Measurements from ENCODE around the gene ADAM23.

DNA sequence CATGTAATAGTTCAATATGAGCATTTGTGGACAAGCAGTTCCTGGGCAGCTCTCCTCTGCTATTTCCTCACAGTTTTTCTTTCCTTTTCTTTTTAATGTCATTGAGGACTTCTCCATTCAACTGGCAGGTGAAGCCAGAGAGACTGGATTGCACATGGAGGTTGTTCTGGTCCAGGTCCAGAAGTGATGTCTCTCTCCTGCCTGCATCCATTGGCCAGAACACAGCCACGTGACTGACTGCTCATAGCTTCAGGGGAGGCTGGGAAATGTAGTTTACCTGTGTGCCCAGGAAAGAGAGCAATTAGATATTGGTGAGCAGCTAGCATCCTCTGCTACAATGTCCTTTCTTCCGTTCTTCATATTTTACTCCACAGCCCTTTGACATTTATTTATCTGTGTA is 20.2 kb upstream of the ADAM23 start:
- TF ChIP-seq POLR2A (IDR thresholded peaks at IDR 0.05), result no peak
- TF ChIP-seq CTCF (IDR thresholded peaks at IDR 0.05), result no peak
- TF ChIP-seq POLR2AphosphoS5 (IDR thresholded peaks at IDR 0.05), result no peak

Measured in prostate gland (tissue), 2 donors.